Measurements from ENCODE around the gene POLR3E. TPM values are rescaled to one million over a fixed set of nuclear protein-coding genes. Genes with fewer than 3 reads are reported as not detected.

Gene POLR3E
- total RNA-seq, 1 experiment from 2014 or later, result 70.9 TPM

DNA sequence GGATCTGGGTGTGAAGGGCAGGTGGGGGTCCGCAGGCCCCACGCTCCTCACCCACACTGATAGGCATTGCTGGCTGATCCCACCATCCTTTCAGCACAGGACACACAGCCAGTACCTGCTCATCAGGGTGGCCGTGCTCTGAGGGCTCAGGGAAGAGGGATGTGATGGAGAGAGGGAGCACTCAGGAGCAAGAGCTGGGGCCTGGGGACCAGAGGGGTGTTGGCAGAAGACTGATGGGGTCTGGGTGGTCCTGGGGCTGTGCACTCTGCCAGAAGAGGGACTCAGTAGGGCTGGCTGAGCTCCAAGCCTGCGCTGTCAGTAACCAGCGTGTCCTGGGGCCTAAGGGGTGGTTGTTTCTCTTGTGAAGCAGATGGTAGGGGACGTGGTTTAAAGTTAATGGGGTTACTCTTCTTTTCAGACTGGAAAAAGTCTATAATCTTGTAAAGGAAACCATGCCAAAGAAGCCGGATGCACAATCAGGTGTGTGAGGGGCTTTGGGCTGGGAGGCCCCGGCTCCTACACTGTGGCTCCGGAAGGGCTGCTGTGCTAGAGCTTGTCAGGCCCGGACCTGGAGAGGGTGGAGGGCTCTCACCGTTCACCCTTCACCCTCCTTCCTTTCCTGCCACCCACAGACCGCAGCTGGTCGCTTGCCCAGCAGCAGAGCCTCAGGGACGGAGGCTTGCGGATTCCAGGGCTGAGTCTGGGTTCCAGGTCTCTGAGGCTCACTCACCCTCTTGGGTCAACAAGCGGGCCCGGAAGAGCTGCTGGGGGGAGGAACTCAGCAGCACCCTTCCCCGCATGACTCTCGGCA lies 27.8 kb downstream of the POLR3E start:
- H3K4me3 ChIP-seq, result no peak overlapping the region
- intact Hi-C loops (cut with micrococcal nuclease; ENCODE audit: unreplicated experiment), result loop anchor here (5.0 kb wide), 2 partner anchors 768 to 1023 kb away; no protein-coding TSS in a partner anchor
- no peaks in the 10 kb centered on the region for H3K9me3 ChIP-seq (ENCODE audit: insufficient read depth, low read depth)
- H3K36me3 ChIP-seq (ENCODE audit: low read depth), result no peaks in the 10 kb centered on the region
- H3K27me3 ChIP-seq (ENCODE audit: insufficient read depth, low read depth), result no peaks in the 10 kb centered on the region
- H3K4me2 ChIP-seq, result no peak overlapping the region
- no peaks in the 10 kb centered on the region; the same call in 1 of the 2 replicates for H3K79me2 ChIP-seq (ENCODE audit: low read depth)
- ChIA-PET CTCF (interaction anchor here (0.5 to 0.6 kb wide), 2 partner anchors 11 to 80 kb away, joined by 3 read pairs; no protein-coding TSS in a partner anchor), POLR2A (ENCODE audit: unreplicated experiment) (interaction anchor here (0.6 kb wide), 1 partner anchor 97 kb away, joined by 21 read pairs; no protein-coding TSS in a partner anchor)
- peaks cover 25% of the 10 kb centered on the region for H4K20me1 ChIP-seq (ENCODE audit: insufficient read depth)
- H3K4me1 ChIP-seq (replicated peaks; ENCODE audit: insufficient read depth), result no peaks in the 10 kb centered on the region
- H3F3A ChIP-seq (ENCODE audit: insufficient read depth, low read depth), result peaks cover 13% of the 10 kb centered on the region; the same call in 1 of the 2 replicates
- no peak for DNase-seq
- no peak overlapping the region for H2AFZ ChIP-seq
- TF ChIP-seq, protein P1, sequence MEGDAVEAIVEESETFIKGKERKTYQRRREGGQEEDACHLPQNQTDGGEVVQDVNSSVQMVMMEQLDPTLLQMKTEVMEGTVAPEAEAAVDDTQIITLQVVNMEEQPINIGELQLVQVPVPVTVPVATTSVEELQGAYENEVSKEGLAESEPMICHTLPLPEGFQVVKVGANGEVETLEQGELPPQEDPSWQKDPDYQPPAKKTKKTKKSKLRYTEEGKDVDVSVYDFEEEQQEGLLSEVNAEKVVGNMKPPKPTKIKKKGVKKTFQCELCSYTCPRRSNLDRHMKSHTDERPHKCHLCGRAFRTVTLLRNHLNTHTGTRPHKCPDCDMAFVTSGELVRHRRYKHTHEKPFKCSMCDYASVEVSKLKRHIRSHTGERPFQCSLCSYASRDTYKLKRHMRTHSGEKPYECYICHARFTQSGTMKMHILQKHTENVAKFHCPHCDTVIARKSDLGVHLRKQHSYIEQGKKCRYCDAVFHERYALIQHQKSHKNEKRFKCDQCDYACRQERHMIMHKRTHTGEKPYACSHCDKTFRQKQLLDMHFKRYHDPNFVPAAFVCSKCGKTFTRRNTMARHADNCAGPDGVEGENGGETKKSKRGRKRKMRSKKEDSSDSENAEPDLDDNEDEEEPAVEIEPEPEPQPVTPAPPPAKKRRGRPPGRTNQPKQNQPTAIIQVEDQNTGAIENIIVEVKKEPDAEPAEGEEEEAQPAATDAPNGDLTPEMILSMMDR (conservative IDR thresholded peaks at IDR 0.05), result no peak
- TF ChIP-seq EZH2 (IDR thresholded peaks at IDR 0.05; ENCODE audit: low read depth), result no peak
- no peak overlapping the region for H3K27ac ChIP-seq
- no peaks in the 10 kb centered on the region for H3K9me2 ChIP-seq (ENCODE audit: insufficient read depth)
- no TSS peak for BruUV-seq (replicated peaks)

DNA sequence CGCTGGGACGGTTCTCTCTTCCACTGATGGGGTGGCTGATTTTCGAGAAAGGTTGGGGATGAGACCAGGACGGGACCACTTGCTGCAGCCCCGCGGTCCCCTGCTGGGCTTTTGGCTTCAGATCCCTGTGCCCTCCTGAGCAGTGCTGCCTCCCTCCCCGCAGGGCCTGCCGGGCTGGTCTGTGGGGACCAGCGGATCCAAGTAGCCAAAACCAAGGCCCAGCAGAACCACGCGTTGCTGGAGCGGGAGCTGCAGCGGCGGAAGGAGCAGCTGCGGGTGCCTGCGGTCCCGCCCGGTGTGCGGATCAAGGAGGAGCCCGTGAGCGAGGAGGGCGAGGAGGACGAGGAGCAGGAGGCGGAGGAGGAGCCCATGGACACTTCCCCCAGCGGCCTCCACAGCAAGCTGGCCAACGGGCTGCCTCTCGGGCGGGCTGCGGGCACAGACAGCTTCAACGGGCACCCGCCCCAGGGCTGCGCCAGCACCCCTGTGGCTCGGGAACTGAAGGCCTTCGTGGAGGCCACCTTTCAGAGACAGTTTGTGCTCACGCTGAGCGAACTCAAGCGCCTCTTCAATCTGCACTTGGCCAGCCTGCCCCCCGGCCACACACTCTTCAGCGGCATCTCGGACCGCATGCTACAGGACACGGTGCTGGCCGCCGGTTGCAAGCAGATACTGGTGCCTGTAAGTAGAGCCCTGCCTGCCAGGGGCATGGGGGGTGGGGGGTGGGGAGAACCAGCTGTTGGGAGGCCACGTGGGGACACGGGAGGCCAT lies 28.6 kb downstream of the POLR3E start:
- Histone ChIP-seq H3K9me2 (ENCODE audit: insufficient read depth) (no peaks in the 10 kb centered on the region), H3K4me3 (no peak overlapping the region), H3K79me2 (ENCODE audit: low read depth) (no peaks in the 10 kb centered on the region; the same call in 1 of the 2 replicates), H3K4me2 (no peak overlapping the region), H3K9me3 (ENCODE audit: insufficient read depth, low read depth) (no peaks in the 10 kb centered on the region), H2AFZ (no peak overlapping the region), H3F3A (ENCODE audit: insufficient read depth, low read depth) (peaks cover 13% of the 10 kb centered on the region; the same call in 1 of the 2 replicates), H3K36me3 (ENCODE audit: low read depth) (no peaks in the 10 kb centered on the region), H3K4me1 (replicated peaks; ENCODE audit: insufficient read depth) (no peaks in the 10 kb centered on the region), H3K27ac (no peak overlapping the region), H3K27me3 (ENCODE audit: insufficient read depth, low read depth) (no peaks in the 10 kb centered on the region), H4K20me1 (ENCODE audit: insufficient read depth) (peaks cover 26% of the 10 kb centered on the region)
- TF ChIP-seq, protein P1 (conservative IDR thresholded peaks at IDR 0.05), result no peak
- BruUV-seq (replicated peaks), result no TSS peak
- intact Hi-C loops (cut with micrococcal nuclease; ENCODE audit: unreplicated experiment), result no loop called here
- ChIA-PET CTCF (interaction anchor here (0.5 kb wide), 1 partner anchor 80 kb away, joined by 3 read pairs; no protein-coding TSS in a partner anchor), POLR2A (ENCODE audit: unreplicated experiment) (interaction anchor here (0.6 kb wide), 1 partner anchor 98 kb away, joined by 21 read pairs; no protein-coding TSS in a partner anchor)
- no peak for DNase-seq

DNA sequence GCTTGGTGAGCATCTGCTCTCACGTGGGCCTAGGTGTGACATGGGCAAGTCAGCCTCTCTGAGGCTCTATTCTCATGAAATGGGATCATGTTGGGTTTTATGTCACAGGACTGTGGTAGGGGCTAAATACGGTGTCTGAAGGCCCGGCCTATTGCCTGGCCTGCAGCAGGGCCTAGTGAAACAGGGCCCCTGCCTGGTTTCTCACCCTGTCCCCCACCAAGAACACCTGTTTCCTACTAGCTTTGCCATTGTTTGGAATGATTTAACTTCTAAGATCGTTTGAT lies 29.1 kb downstream of the POLR3E start:
- Histone ChIP-seq H3K9me3 (ENCODE audit: insufficient read depth, low read depth) (no peaks in the 10 kb centered on the region), H3F3A (ENCODE audit: insufficient read depth, low read depth) (peaks cover 18% of the 10 kb centered on the region; the same call in 1 of the 2 replicates), H3K4me2 (no peak overlapping the region), H2AFZ (no peak overlapping the region), H3K27ac (no peak overlapping the region), H4K20me1 (ENCODE audit: insufficient read depth) (peaks cover 25% of the 10 kb centered on the region), H3K79me2 (ENCODE audit: low read depth) (no peaks in the 10 kb centered on the region; the same call in 1 of the 2 replicates), H3K4me1 (replicated peaks; ENCODE audit: insufficient read depth) (no peaks in the 10 kb centered on the region), H3K9me2 (ENCODE audit: insufficient read depth) (no peaks in the 10 kb centered on the region), H3K36me3 (ENCODE audit: low read depth) (peaks cover 3% of the 10 kb centered on the region), H3K4me3 (no peak overlapping the region), H3K27me3 (ENCODE audit: insufficient read depth, low read depth) (no peaks in the 10 kb centered on the region)
- POLR2A ChIA-PET (ENCODE audit: unreplicated experiment), result no interaction called here
- CTCF ChIA-PET, result interaction anchor here (0.9 kb wide), 1 partner anchor 71 kb away, joined by 3 read pairs; no protein-coding TSS in a partner anchor
- DNase-seq, result no peak
- intact Hi-C loops (cut with micrococcal nuclease; ENCODE audit: unreplicated experiment), result no loop called here
- TF ChIP-seq, protein P1 (conservative IDR thresholded peaks at IDR 0.05), result no peak
- no peak for TF ChIP-seq EZH2 (IDR thresholded peaks at IDR 0.05; ENCODE audit: low read depth)
- no TSS peak for BruUV-seq (replicated peaks)
